ENCODE data around the gene CEP57L1. TPM values are rescaled to one million over a fixed set of nuclear protein-coding genes. Genes with fewer than 3 reads are reported as not detected.

Gene CEP57L1
- total RNA-seq, 1 donor from 2014 or later, result 4.7 TPM

DNA sequence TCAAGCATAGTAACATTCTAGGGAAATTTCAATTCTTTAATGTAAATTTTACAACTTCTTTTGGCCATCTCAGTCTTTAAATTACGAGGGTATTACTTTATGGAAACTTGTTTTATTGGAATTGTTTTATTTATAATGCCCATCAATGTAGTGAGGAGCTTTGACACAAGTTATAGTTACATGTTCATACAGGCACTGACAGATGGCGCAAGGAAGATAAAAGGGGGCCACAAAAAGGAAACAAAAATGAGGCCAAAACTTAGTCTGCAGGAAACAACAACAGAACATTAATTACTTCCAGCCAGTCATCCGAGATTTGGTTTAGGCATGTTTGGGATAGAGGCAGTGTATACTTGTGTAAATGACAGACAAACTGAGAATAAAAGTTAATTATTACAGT lies 18.9 kb upstream of the CEP57L1 start:
- ChIA-PET POLR2A (no interaction called here), CTCF (interaction anchor here (1.0 to 7.6 kb wide), 2 partner anchors 26 to 535 kb away, joined by 3 to 131 read pairs; no protein-coding TSS in a partner anchor)
- H3K4me3 Mint-ChIP-seq, result no peak overlapping the region
- H3K4me1 Mint-ChIP-seq, result peaks cover 5% of the 10 kb centered on the region
- no peaks in the 10 kb centered on the region for H3K36me3 Mint-ChIP-seq (ENCODE audit: low read depth)
- intact Hi-C loops (cut with micrococcal nuclease), result loop anchor here (10.0 kb wide), 1 partner anchor 422 kb away; no protein-coding TSS in a partner anchor
- no peaks in the 10 kb centered on the region for H3K27me3 Mint-ChIP-seq
- ATAC-seq (ENCODE audit: low read depth) (no peak), DNase-seq (no peak)
- no peak overlapping the region for H3K27ac Mint-ChIP-seq
- H3K9me3 Mint-ChIP-seq, result no peaks in the 10 kb centered on the region
- TF ChIP-seq, protein P1, sequence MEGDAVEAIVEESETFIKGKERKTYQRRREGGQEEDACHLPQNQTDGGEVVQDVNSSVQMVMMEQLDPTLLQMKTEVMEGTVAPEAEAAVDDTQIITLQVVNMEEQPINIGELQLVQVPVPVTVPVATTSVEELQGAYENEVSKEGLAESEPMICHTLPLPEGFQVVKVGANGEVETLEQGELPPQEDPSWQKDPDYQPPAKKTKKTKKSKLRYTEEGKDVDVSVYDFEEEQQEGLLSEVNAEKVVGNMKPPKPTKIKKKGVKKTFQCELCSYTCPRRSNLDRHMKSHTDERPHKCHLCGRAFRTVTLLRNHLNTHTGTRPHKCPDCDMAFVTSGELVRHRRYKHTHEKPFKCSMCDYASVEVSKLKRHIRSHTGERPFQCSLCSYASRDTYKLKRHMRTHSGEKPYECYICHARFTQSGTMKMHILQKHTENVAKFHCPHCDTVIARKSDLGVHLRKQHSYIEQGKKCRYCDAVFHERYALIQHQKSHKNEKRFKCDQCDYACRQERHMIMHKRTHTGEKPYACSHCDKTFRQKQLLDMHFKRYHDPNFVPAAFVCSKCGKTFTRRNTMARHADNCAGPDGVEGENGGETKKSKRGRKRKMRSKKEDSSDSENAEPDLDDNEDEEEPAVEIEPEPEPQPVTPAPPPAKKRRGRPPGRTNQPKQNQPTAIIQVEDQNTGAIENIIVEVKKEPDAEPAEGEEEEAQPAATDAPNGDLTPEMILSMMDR (IDR thresholded peaks at IDR 0.05), result no peak

DNA sequence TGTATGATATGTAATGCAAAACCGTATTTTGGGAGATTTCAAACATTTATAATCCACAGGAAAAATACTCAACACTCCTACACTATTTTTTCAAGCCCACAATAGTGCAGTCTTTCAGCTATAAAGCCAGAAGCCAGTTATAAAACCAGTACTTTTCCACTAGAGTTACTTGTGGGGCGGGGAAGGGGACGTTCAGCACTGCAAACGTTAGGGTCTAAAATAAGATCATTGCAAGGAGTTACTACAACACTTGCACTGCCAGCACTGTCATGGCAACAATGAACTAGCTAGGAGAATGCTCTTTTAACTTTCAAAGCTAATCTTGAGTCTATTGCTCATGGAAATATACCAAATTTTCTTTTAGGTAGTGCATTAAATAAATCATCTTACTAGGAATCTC lies 15.3 kb upstream of the CEP57L1 start:
- H3K27ac Mint-ChIP-seq, result no peak overlapping the region
- no peak overlapping the region for H3K4me3 Mint-ChIP-seq
- no peaks in the 10 kb centered on the region for H3K9me3 Mint-ChIP-seq
- ChIA-PET POLR2A (no interaction called here), CTCF (no interaction called here)
- H3K36me3 Mint-ChIP-seq (ENCODE audit: low read depth), result peaks cover 4% of the 10 kb centered on the region
- intact Hi-C loops (cut with micrococcal nuclease), result loop anchor here (10.0 kb wide), 1 partner anchor 425 kb away; no protein-coding TSS in a partner anchor
- no peaks in the 10 kb centered on the region for H3K27me3 Mint-ChIP-seq
- H3K4me1 Mint-ChIP-seq, result no peaks in the 10 kb centered on the region
- ATAC-seq (ENCODE audit: low read depth) (no peak), DNase-seq (no peak)
- TF ChIP-seq, protein P1 (IDR thresholded peaks at IDR 0.05), result no peak

DNA sequence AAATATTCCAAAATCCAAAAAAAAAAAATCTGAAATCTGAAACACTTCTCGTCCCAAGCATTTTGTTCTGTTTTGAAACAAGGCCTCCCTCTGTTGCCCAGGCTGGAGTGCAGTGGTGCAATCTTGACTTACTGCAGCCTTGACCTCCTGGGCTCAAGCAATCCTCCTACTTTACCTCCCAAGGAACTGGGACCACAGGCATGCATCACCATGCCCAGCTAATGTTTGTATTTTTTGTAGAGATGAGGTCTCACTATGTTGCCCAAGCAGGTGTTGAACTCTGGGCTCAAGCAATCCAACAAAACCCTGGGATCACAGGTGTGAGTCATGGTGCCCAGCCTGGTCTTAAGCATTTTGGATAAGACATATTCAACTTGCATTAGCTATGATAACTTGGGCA lies 14.3 kb upstream of the CEP57L1 start:
- POLR2A ChIA-PET, result no interaction called here
- H3K4me1 Mint-ChIP-seq, result no peaks in the 10 kb centered on the region
- TF ChIP-seq, protein P1 (IDR thresholded peaks at IDR 0.05), result no peak
- DNase-seq (no peak), ATAC-seq (ENCODE audit: low read depth) (no peak)
- H3K36me3 Mint-ChIP-seq (ENCODE audit: low read depth), result peaks cover 4% of the 10 kb centered on the region
- CTCF ChIA-PET, result no interaction called here
- no peak overlapping the region for H3K4me3 Mint-ChIP-seq
- H3K27me3 Mint-ChIP-seq, result no peaks in the 10 kb centered on the region
- intact Hi-C loops (cut with micrococcal nuclease), result no loop called here
- H3K27ac Mint-ChIP-seq, result no peak overlapping the region
- no peaks in the 10 kb centered on the region for H3K9me3 Mint-ChIP-seq

DNA sequence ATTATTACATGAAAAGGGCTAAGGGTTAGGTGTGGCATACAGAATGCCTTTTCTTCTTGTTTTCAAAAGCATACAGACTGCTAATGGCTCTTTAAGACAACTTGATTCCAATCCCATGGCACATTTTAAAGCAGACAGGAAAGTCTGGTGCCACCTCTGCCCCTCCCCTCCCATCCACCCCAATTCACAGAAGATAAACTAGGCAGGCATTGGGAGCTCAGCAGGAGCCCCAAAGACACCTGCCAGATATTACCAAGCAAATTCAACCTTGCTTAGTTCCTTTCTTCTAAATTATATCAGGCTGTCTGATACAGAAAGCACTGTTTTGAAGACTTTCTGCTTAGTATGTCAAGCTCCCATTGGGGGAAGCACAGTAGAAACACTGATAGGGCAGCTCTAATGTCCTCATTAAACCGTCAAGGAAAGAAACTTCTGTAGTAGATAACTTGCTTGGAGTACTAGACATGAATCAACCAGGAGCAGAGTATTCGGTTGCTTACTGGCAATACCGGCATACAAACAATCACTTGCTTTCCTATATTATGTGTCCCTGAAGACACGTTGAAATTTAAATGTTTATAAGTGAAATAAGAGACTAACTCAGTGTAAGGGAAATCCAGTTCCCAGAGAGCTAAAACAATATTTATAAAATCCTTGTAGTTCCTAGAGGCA lies 13.7 kb upstream of the CEP57L1 start:
- Mint-ChIP-seq H3K9me3 (no peaks in the 10 kb centered on the region), H3K4me3 (no peak overlapping the region), H3K4me1 (no peaks in the 10 kb centered on the region), H3K27me3 (no peaks in the 10 kb centered on the region), H3K36me3 (ENCODE audit: low read depth) (peaks cover 4% of the 10 kb centered on the region), H3K27ac (no peak overlapping the region)
- CTCF ChIA-PET, result no interaction called here
- DNase-seq (no peak), ATAC-seq (ENCODE audit: low read depth) (no peak)
- POLR2A ChIA-PET, result no interaction called here
- TF ChIP-seq, protein P1 (IDR thresholded peaks at IDR 0.05), result no peak
- intact Hi-C loops (cut with micrococcal nuclease), result no loop called here

DNA sequence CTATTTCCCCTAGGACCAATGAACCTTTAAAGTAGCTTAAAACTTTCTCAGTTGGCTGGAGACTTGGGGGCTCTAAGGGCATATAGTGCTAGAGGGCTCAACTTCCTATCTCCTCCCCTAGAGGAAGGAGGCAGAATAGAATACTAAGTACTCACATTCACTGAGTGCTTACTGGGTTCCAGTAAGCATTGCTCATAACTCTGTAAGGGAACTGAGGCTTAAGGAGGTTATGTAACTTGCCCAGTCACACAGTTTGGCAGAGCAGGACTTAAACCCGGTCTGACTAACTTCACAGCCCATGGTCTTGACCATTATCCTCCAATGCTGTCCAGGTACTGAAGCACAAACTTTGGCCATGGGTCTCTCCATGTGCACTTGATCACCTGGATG lies 13.1 kb upstream of the CEP57L1 start:
- POLR2A ChIA-PET, result no interaction called here
- intact Hi-C loops (cut with micrococcal nuclease), result no loop called here
- TF ChIP-seq, protein P1 (IDR thresholded peaks at IDR 0.05), result no peak

More for the DNA sequence above, 13.1 kb upstream of the CEP57L1 start:
- Mint-ChIP-seq H3K27ac (no peak overlapping the region), H3K9me3 (no peaks in the 10 kb centered on the region), H3K4me1 (peaks cover under 1% of the 10 kb centered on the region), H3K4me3 (no peak overlapping the region), H3K27me3 (no peaks in the 10 kb centered on the region), H3K36me3 (ENCODE audit: low read depth) (peaks cover 5% of the 10 kb centered on the region)
- DNase-seq (no peak), ATAC-seq (ENCODE audit: low read depth) (peak; percentile 25)
- CTCF ChIA-PET, result no interaction called here

Data from activated B cell treated with CpG ODN at 0.5 μM for 24 hours (primary cell).